ENCODE results near the gene SANBR. TPM values are rescaled to one million over a fixed set of nuclear protein-coding genes. Genes with fewer than 3 reads are reported as not detected.
"Not testable (repeated sequence)": the region's sequence is repeated elsewhere in the genome, so short reads cannot be mapped to it uniquely, and the experiment has no call there.

The SANBR gene
- total RNA-seq, 1 donor from 2014 or later, result 2.2 TPM

DNA sequence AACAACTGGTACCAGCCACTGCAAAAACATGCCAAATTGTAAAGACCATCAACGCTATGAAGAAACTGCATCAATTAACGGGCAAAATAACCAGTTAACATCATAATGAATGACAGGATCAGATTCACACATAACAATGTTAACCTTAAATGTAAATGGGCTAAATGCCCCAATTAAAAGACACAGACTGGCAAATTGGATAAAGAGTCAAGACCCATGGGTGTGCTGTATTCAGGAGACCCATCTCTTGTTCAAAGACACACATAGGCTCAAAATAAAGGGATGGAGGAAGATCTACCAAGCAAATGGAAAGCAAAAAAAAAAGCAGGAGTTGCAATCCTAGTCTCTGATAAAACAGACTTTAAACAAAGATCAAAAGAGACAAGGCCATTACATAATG, 29.0 kb upstream of the SANBR start:
- H3K4me1 Mint-ChIP-seq (ENCODE audit: low read depth); H3K4me3 Mint-ChIP-seq; H3K27me3 Mint-ChIP-seq (ENCODE audit: insufficient read depth); H3K27ac Mint-ChIP-seq; intact Hi-C loops (cut with micrococcal nuclease); DNase-seq (ENCODE audit: low spot score): not testable (repeated sequence)
- Mint-ChIP-seq H3K36me3 (ENCODE audit: low read depth) (peaks cover 52% of the 10 kb centered on the region), H3K9me3 (peaks cover 19% of the 10 kb centered on the region)

DNA sequence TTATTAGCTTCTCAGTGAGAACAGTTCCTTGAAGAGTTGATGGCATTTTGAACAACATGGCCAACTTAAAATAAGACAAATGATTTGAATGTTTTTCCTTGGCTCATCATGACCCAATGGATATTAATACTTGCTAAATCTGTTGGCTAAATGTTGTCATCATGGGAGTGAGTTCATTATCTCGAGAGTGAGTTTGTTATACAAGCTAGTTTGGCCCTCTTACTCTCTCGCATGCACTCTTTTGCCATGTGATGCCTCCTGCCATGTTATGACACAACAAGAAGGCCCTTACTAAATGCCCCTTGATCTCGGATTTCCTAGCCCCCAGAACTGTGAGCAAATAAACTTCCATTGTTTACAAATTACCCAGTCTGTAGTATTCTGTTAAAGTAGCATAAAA, 22.9 kb upstream of the SANBR start:
- H3K36me3 Mint-ChIP-seq (ENCODE audit: low read depth), result peaks cover 24% of the 10 kb centered on the region
- no peaks in the 10 kb centered on the region for H3K27me3 Mint-ChIP-seq (ENCODE audit: insufficient read depth)
- peaks cover 4% of the 10 kb centered on the region for H3K9me3 Mint-ChIP-seq
- no peak overlapping the region for H3K4me3 Mint-ChIP-seq
- no peak overlapping the region for H3K27ac Mint-ChIP-seq
- peaks cover 10% of the 10 kb centered on the region for H3K4me1 Mint-ChIP-seq (ENCODE audit: low read depth)
- DNase-seq (ENCODE audit: low spot score), result no peak
- intact Hi-C loops (cut with micrococcal nuclease), result no loop called here

DNA sequence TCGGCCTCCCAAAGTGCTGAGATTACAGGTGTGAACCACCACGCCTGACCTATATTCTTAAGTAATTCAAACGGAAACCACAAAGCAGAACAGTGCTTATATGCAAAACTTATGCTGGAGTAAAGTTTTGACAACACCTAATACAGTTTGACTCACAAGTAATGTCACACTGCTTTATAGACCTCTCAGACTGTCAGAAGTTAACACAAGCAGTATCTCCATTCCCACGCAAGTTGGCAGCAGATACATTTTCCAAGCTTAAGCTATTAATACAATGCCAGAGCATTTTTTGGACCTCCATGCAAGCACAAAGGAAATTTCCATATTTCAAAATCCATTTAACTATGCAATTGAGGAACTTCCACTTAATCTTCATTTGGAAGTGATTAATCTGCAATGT, 21.0 kb upstream of the SANBR start:
- H3K36me3 Mint-ChIP-seq (ENCODE audit: low read depth), result peaks cover 16% of the 10 kb centered on the region
- H3K9me3 Mint-ChIP-seq, result no peaks in the 10 kb centered on the region
- no peak for DNase-seq (ENCODE audit: low spot score)
- H3K4me1 Mint-ChIP-seq (ENCODE audit: low read depth), result peaks cover 10% of the 10 kb centered on the region
- H3K27ac Mint-ChIP-seq, result no peak overlapping the region
- intact Hi-C loops (cut with micrococcal nuclease), result no loop called here
- H3K27me3 Mint-ChIP-seq (ENCODE audit: insufficient read depth), result no peaks in the 10 kb centered on the region
- H3K4me3 Mint-ChIP-seq, result no peak overlapping the region

DNA sequence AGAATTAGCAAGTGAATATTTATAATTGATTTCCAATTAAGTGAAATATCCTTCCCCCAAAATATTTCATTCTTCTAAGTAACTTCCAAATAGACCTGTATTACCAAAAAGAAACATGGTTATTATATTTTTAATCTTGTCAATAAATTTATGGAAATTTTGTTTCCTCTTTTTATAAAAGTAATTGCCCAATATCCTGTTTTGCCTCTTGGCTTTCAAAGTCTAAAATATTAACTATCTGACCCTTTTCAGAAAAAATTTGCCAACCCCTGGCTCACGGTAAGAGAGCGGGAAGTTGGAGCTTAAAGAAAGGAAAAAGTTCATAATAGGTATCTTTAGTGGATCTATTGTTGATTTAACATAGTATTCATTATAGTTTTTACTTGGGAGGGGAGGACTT, 20.4 kb upstream of the SANBR start:
- Mint-ChIP-seq H3K4me3 (no peak overlapping the region), H3K4me1 (ENCODE audit: low read depth) (peaks cover 10% of the 10 kb centered on the region), H3K9me3 (no peaks in the 10 kb centered on the region), H3K36me3 (ENCODE audit: low read depth) (peaks cover 16% of the 10 kb centered on the region), H3K27me3 (ENCODE audit: insufficient read depth) (no peaks in the 10 kb centered on the region), H3K27ac (no peak overlapping the region)
- no peak for DNase-seq (ENCODE audit: low spot score)
- intact Hi-C loops (cut with micrococcal nuclease), result no loop called here

DNA sequence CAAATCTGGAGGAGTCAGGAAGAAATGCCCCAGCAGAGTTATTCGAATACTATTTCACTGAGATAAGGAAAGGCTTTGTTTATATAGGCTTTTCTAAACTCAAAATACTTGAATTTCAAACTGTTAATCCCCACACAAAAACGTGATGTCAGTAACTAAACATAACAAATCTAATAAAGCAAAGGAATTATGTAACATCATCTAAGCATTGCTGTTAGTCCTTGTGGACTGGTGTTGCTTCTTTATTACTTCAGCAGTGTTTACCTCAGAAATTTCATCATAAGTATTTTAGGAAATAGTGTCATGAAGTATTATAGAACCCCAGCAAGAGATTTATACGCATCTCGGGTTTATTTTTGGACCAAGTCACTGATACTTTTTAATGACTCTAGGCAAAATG, 19.7 kb upstream of the SANBR start:
- no peaks in the 10 kb centered on the region for H3K27me3 Mint-ChIP-seq (ENCODE audit: insufficient read depth)

DNA sequence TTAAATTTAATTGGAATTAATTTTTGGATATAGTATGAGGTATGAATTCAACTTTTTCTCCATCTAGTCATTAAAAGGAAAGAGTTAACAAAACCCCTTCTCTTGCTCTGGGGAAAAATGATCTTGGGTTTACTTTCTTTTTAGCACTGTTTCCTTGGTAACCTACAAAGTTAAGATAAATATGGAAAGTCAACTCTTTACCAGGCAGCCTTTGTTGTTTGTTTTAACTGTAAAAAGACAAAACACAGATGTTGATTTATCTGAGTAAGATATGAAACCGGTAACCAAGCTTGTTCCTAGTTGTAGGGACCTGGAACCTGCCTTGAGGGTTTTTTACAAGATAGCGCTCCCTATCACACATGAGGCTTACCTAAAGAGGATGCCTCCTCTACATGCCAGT, 10.1 kb upstream of the SANBR start:
- no peaks in the 10 kb centered on the region for H3K9me3 Mint-ChIP-seq
- peak overlapping the region; percentile 53 for H3K27ac Mint-ChIP-seq
- peaks cover 5% of the 10 kb centered on the region for H3K36me3 Mint-ChIP-seq (ENCODE audit: low read depth)
- no peaks in the 10 kb centered on the region for H3K4me1 Mint-ChIP-seq (ENCODE audit: low read depth)
- no peak overlapping the region for H3K4me3 Mint-ChIP-seq
- H3K27me3 Mint-ChIP-seq (ENCODE audit: insufficient read depth), result no peaks in the 10 kb centered on the region
- DNase-seq (ENCODE audit: low spot score), result no peak
- intact Hi-C loops (cut with micrococcal nuclease), result no loop called here

More for the DNA sequence above, 19.7 kb upstream of the SANBR start:
- no peaks in the 10 kb centered on the region for H3K9me3 Mint-ChIP-seq
- intact Hi-C loops (cut with micrococcal nuclease), result no loop called here
- no peak overlapping the region for H3K4me3 Mint-ChIP-seq
- peaks cover 16% of the 10 kb centered on the region for H3K36me3 Mint-ChIP-seq (ENCODE audit: low read depth)
- DNase-seq (ENCODE audit: low spot score), result no peak
- H3K27ac Mint-ChIP-seq, result no peak overlapping the region
- peaks cover 10% of the 10 kb centered on the region for H3K4me1 Mint-ChIP-seq (ENCODE audit: low read depth)

DNA sequence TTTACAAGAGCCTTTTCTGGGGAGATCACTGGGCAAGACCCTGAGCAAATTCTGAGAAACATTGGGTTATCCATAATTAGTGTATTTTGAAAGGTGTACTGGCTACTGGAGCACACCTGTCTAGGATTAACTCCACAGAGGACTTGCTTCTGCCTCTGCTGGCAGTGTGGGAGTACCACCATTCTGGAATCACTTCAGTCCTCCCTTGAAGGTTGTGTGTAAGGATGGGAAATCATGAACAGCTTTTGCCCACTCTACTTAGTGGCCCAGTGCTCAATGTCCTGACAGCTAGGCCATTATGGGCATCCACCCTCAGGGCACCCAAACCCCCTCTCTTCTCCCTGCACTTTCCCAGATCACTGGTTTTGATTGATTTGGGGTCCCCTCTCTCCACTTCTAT, 8.1 kb upstream of the SANBR start:
- no peak overlapping the region for H3K27ac Mint-ChIP-seq
- no peak overlapping the region for H3K4me3 Mint-ChIP-seq
- no peak for DNase-seq (ENCODE audit: low spot score)
- H3K9me3 Mint-ChIP-seq, result no peaks in the 10 kb centered on the region
- H3K36me3 Mint-ChIP-seq (ENCODE audit: low read depth), result peaks cover 5% of the 10 kb centered on the region
- intact Hi-C loops (cut with micrococcal nuclease), result no loop called here
- no peaks in the 10 kb centered on the region for H3K4me1 Mint-ChIP-seq (ENCODE audit: low read depth)
- no peaks in the 10 kb centered on the region for H3K27me3 Mint-ChIP-seq (ENCODE audit: insufficient read depth)

DNA sequence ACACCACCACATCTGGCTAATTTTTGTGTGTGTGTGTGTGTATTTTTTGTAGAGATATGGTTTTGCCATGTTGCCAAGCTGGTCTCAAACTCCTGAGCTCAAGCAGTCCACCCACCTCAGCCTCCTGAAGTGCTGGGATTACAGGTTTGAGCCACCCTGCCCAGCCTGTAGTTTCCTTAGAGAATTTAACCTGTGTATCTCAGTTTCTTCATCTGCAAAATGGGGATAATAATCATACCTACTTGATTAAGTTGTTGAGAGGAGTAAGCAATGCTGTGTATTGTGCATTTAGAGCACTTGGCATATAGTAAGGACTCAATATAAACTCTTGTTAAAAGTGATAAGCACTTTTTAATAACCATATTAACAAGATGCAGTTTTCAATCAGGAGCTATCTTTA, 6.3 kb upstream of the SANBR start:
- no peaks in the 10 kb centered on the region for H3K27me3 Mint-ChIP-seq (ENCODE audit: insufficient read depth)
- H3K27ac Mint-ChIP-seq, result no peak overlapping the region
- H3K36me3 Mint-ChIP-seq (ENCODE audit: low read depth), result peaks cover 5% of the 10 kb centered on the region
- no peak overlapping the region for H3K4me3 Mint-ChIP-seq
- intact Hi-C loops (cut with micrococcal nuclease), result no loop called here
- H3K4me1 Mint-ChIP-seq (ENCODE audit: low read depth), result no peaks in the 10 kb centered on the region
- DNase-seq (ENCODE audit: low spot score), result no peak
- H3K9me3 Mint-ChIP-seq, result no peaks in the 10 kb centered on the region

DNA sequence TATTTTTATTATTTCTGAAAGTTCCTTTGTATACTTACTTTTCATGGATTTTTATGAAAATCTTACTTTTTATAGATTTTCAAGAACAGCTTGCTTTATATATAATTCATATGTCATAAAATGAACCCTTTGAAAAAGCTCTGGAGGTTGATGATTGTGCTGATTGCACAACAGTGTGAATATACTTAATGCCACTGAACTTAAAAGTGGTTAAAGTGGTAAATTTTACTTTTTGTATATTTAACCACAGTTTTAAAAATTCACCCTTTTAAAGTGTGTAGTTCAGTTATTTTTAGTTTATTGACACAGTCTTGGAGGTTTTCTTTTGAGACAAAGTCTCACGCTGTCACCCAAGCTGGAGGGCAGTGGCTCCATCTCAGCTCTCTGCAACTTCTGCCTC, 8.4 kb downstream of the SANBR start:
- intact Hi-C loops (cut with micrococcal nuclease), result no loop called here
- H3K27me3 Mint-ChIP-seq (ENCODE audit: insufficient read depth), result no peaks in the 10 kb centered on the region

DNA sequence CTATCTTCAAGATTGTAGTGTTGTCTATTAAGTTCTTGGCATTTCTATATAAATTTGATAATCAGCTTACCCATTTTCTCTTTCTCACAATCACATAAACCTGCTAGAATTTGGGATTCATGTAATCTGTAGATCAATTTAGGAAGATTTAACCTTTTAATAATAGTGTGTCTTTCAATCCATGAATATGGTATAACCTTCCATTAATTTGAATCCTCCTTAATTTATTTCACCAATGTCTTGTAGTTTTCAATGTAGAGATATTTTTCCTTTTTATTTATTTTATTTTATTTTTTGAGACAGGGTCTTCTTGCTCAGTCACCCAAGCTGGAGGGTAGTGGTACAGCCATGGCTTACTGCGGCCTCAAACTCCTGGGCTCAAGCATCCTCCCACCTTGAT, 20.2 kb downstream of the SANBR start:
- no peak overlapping the region for H3K4me3 Mint-ChIP-seq
- H3K36me3 Mint-ChIP-seq (ENCODE audit: low read depth), result no peaks in the 10 kb centered on the region
- H3K27ac Mint-ChIP-seq, result no peak overlapping the region
- DNase-seq (ENCODE audit: low spot score), result no peak
- H3K9me3 Mint-ChIP-seq, result no peaks in the 10 kb centered on the region
- H3K4me1 Mint-ChIP-seq (ENCODE audit: low read depth), result no peaks in the 10 kb centered on the region
- intact Hi-C loops (cut with micrococcal nuclease), result no loop called here
- no peaks in the 10 kb centered on the region for H3K27me3 Mint-ChIP-seq (ENCODE audit: insufficient read depth)

More for the DNA sequence above, 8.4 kb downstream of the SANBR start:
- no peak overlapping the region for H3K4me3 Mint-ChIP-seq
- no peak overlapping the region for H3K27ac Mint-ChIP-seq
- H3K4me1 Mint-ChIP-seq (ENCODE audit: low read depth), result no peaks in the 10 kb centered on the region
- no peaks in the 10 kb centered on the region for H3K9me3 Mint-ChIP-seq
- peaks cover 3% of the 10 kb centered on the region for H3K36me3 Mint-ChIP-seq (ENCODE audit: low read depth)
- no peak for DNase-seq (ENCODE audit: low spot score)

DNA sequence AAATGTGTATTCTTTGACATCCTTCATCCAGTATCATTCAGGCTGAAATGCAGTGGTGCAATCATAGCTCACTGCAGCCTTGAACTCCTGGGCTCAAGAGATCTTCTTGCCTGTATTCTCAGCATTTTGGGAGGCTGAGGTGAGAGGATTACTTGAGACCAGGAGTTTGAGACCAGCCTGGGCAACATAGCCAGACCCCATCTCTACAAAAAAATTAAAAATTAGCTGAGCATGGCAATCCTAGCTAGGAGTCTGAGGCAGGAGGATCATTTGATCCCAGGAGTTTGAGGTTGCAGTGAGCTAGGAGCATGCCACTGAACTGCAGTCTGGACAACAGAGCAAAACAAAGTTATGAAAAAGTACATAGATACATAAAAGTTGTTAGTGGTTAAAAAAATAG, 24.1 kb downstream of the SANBR start:
- H3K9me3 Mint-ChIP-seq, result no peaks in the 10 kb centered on the region
- no peak overlapping the region for H3K27ac Mint-ChIP-seq
- H3K4me1 Mint-ChIP-seq (ENCODE audit: low read depth), result no peaks in the 10 kb centered on the region
- DNase-seq (ENCODE audit: low spot score), result no peak
- intact Hi-C loops (cut with micrococcal nuclease), result no loop called here
- H3K36me3 Mint-ChIP-seq (ENCODE audit: low read depth), result no peaks in the 10 kb centered on the region
- H3K27me3 Mint-ChIP-seq (ENCODE audit: insufficient read depth), result no peaks in the 10 kb centered on the region
- H3K4me3 Mint-ChIP-seq, result no peak overlapping the region

DNA sequence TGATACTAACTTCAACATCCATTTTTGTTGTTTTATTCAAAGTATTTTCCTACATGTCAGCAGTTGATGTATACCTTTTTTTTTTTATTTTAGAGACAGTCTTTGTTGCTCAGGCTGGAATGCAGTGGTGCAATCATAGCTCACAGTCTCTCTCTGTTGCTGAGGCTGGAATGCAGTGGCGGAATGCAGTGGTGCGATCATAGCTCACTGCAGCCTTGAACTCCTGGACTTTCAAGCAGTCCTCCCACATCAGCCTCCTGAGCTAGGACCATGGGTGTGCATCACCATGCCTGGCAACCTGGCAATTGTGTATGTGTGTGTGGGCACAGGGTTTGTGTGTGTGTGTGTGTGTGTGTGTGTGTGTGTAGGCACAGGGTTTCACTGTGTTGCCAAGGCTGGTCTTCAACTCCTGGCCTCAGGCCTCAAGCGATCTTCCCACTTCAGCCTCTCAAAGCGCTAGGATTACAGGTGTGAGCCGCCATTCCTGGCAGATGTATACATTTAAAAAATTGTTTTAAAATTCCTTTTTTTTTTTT, 24.8 kb downstream of the SANBR start:
- H3K9me3 Mint-ChIP-seq, result no peaks in the 10 kb centered on the region

DNA sequence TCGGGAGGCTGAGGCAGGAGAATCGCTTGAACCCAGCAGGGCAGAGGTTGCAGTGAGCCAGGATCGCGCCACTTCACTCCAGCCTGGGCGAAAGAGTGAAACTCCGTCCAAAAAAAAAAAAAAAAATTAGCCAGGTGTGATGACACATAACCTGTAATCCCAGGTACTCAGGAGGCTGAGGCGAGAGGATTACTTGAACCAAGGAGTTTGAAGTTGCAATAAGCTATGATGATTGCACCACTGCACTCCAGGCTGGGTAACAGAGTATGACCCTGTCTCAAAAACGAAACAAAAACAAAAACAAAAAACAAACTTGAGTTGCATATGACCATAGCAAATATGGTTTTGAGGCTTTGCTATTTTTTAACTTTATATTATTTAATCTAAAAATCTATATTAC, 25.8 kb downstream of the SANBR start:
- intact Hi-C loops (cut with micrococcal nuclease), result no loop called here
- Mint-ChIP-seq H3K27ac (no peak overlapping the region), H3K27me3 (ENCODE audit: insufficient read depth) (no peaks in the 10 kb centered on the region), H3K4me1 (ENCODE audit: low read depth) (no peaks in the 10 kb centered on the region), H3K4me3 (no peak overlapping the region), H3K9me3 (no peaks in the 10 kb centered on the region), H3K36me3 (ENCODE audit: low read depth) (no peaks in the 10 kb centered on the region)
- DNase-seq (ENCODE audit: low spot score), result no peak

More for the DNA sequence above, 24.8 kb downstream of the SANBR start:
- H3K27ac Mint-ChIP-seq, result no peak overlapping the region
- H3K4me3 Mint-ChIP-seq, result no peak overlapping the region
- H3K4me1 Mint-ChIP-seq (ENCODE audit: low read depth), result no peaks in the 10 kb centered on the region
- no peaks in the 10 kb centered on the region for H3K36me3 Mint-ChIP-seq (ENCODE audit: low read depth)
- intact Hi-C loops (cut with micrococcal nuclease), result no loop called here
- H3K27me3 Mint-ChIP-seq (ENCODE audit: insufficient read depth), result no peaks in the 10 kb centered on the region
- DNase-seq (ENCODE audit: low spot score), result no peak

DNA sequence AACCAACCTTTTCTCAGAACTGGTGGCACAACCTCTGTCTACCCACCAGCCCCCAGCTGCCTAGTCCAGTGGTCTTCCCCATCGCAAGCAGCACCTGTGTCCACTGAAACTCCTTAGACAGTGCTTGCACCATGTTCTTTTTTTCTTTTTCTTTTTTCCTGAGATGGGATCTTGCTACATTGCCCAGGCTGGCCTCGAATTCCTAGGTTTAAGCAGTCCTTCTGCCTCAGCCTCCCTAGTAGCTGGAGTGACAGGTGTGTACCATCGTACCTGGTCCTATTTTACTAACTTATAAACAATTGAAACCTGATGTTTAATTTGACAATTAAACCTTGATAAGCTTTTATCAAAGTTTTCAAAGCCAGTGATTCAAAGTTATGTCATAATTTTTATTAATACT, 30.8 kb downstream of the SANBR start:
- intact Hi-C loops (cut with micrococcal nuclease), result no loop called here
- H3K27ac Mint-ChIP-seq, result no peak overlapping the region
- no peaks in the 10 kb centered on the region for H3K27me3 Mint-ChIP-seq (ENCODE audit: insufficient read depth)
- H3K4me3 Mint-ChIP-seq, result no peak overlapping the region
- H3K36me3 Mint-ChIP-seq (ENCODE audit: low read depth), result no peaks in the 10 kb centered on the region
- no peak for DNase-seq (ENCODE audit: low spot score)
- no peaks in the 10 kb centered on the region for H3K9me3 Mint-ChIP-seq
- no peaks in the 10 kb centered on the region for H3K4me1 Mint-ChIP-seq (ENCODE audit: low read depth)
